ENCODE measurements around the gene ACAT1.

Gene ACAT1

GRCh38 chr11:108193725-108194124 lies 72.4 kb downstream of the ACAT1 start:
- no peak overlapping the region for H3K4me3 Mint-ChIP-seq
- H3K4me1 Mint-ChIP-seq = no peaks in the 10 kb centered on the region
- H3K27me3 Mint-ChIP-seq (ENCODE audit: low read depth) = no peaks in the 10 kb centered on the region
- no peak for TF ChIP-seq CTCF (IDR thresholded peaks at IDR 0.05; ENCODE audit: unreplicated experiment in 3 of 3)
- peaks cover 38% of the 10 kb centered on the region for H3K36me3 Mint-ChIP-seq (ENCODE audit: low read depth)
- no peak overlapping the region for H3K27ac Mint-ChIP-seq
- no peaks in the 10 kb centered on the region for H3K9me3 Mint-ChIP-seq

GRCh38 chr11:108196901-108197300 lies 75.5 kb downstream of the ACAT1 start:
- no peaks in the 10 kb centered on the region for H3K4me1 Mint-ChIP-seq
- H3K36me3 Mint-ChIP-seq (ENCODE audit: low read depth) = peaks cover 25% of the 10 kb centered on the region
- no peaks in the 10 kb centered on the region for H3K27me3 Mint-ChIP-seq (ENCODE audit: low read depth)
- no peaks in the 10 kb centered on the region for H3K9me3 Mint-ChIP-seq
- no peak overlapping the region for H3K4me3 Mint-ChIP-seq
- no peak for TF ChIP-seq CTCF (IDR thresholded peaks at IDR 0.05; ENCODE audit: unreplicated experiment in 3 of 3)
- H3K27ac Mint-ChIP-seq = no peak overlapping the region
